NT2/D1 (cell line): ENCODE data around the gene SAE1.

Source experiments
- SUZ12 ChIP-seq: IDR thresholded peaks from 2 replicates; pipeline ENCODE4 v1.6.1; 2011; ENCODE audit not compliant: insufficient read length, insufficient read depth; ENCODE audit errors: extremely low read depth
- YY1 ChIP-seq: IDR thresholded peaks from 2 replicates; pipeline ENCODE4 v1.6.1; 2011; ENCODE audit not compliant: insufficient read length, insufficient read depth
- ZNF274 ChIP-seq: IDR thresholded peaks from 2 replicates; pipeline ENCODE4 v1.6.1; 2011; ENCODE audit warnings: mild to moderate bottlenecking, low read depth, low read length

- TF ChIP-seq YY1: no peak
- TF ChIP-seq ZNF274: no peak
- TF ChIP-seq SUZ12: no peak
Observed at GRCh38 chr19:47102346-47103060, 28.1 kb upstream of the SAE1 start.
